Sciatic nerve (tissue), 2 donors: ENCODE results near the gene WIPF3. TPM values are rescaled to one million over a fixed set of nuclear protein-coding genes. Genes with fewer than 3 reads are reported as not detected.
"Not testable (repeated sequence)": the region's sequence is repeated elsewhere in the genome, so short reads cannot be mapped to it uniquely, and the experiment has no call there.

Experiments
- ATAC-seq: fragments of 200-7000 bp; cut with Tn5 transposase; one replicate; pipeline ENCODE4 v1.9.1; 2020; ENCODE audit warnings: mild to moderate bottlenecking, moderate library complexity
- DNase-seq: peaks from one replicate; pipeline ENCODE4 v3.0.0-alpha.2; 2020; ENCODE audit warnings: low spot score
- intact Hi-C: fragments of 100-400 bp; cut with DNase I; formaldehyde crosslinking; loops from one replicate; pipeline ENCODE4 v1.14.2; 2022
- total RNA-seq: library from RNA; stranded (reverse); fragmentation: NEBNext Ultra II Directional; extraction: Animal tissue kit (Norgen Biotek cat#: 25700); gene quantifications from one replicate; pipeline ENCODE4 v1.2.1, GENCODE V29; 2021
- donor health status: DM: no; HTN: no; CAD: no.
- donor health status: DM: no; HTN: no; CAD: no.

WIPF3 gene
- total RNA-seq, 1 donor from 2014 or later = 5.3 TPM

- intact Hi-C loops, DNase-seq, ATAC-seq: not testable (repeated sequence)
Measured at GRCh38 chr7:29961611-29962010, 155.3 kb downstream of the WIPF3 start.

GRCh38 chr7:29962035-29962434, 155.7 kb downstream of the WIPF3 start:
- intact Hi-C loops = no loop called here
- no peak for DNase-seq
- no peak for ATAC-seq

- DNase-seq (no peak), ATAC-seq (no peak)
- intact Hi-C loops = no loop called here
Measured at GRCh38 chr7:29965030-29965429, 158.7 kb downstream of the WIPF3 start.

Other genes with a start within 250 kb of the WIPF3 start
- not detected for gene PRR15, start 242.7 kb upstream of the WIPF3 start, total RNA-seq
- 176 TPM for gene SCRN1, start 183.3 kb downstream of the WIPF3 start, total RNA-seq
- 15.2 TPM for gene FKBP14, start 220.2 kb downstream of the WIPF3 start, total RNA-seq
- 16.9 TPM for gene PLEKHA8, start 221.9 kb downstream of the WIPF3 start, total RNA-seq